Hepatocyte (in vitro differentiated cells): Measurements from ENCODE around the gene FBXL15.

ENCODE experiments used
- EZH2 ChIP-seq: fragments of 200-600 bp; sonication (generic); IDR thresholded peaks from 2 replicates; pipeline ENCODE4 v1.6.1; 2016; ENCODE audit warnings: antibody characterized with exemption, mild to moderate bottlenecking, borderline replicate concordance
- TF ChIP-seq, protein P1 (sequence below): fragments of 200-600 bp; sonication (generic); IDR thresholded peaks from 2 replicates; pipeline ENCODE4 v1.5.1; 2016; ENCODE audit warnings: antibody characterized with exemption, mild to moderate bottlenecking; ENCODE audit not compliant: poor library complexity

- TF ChIP-seq, protein P1, sequence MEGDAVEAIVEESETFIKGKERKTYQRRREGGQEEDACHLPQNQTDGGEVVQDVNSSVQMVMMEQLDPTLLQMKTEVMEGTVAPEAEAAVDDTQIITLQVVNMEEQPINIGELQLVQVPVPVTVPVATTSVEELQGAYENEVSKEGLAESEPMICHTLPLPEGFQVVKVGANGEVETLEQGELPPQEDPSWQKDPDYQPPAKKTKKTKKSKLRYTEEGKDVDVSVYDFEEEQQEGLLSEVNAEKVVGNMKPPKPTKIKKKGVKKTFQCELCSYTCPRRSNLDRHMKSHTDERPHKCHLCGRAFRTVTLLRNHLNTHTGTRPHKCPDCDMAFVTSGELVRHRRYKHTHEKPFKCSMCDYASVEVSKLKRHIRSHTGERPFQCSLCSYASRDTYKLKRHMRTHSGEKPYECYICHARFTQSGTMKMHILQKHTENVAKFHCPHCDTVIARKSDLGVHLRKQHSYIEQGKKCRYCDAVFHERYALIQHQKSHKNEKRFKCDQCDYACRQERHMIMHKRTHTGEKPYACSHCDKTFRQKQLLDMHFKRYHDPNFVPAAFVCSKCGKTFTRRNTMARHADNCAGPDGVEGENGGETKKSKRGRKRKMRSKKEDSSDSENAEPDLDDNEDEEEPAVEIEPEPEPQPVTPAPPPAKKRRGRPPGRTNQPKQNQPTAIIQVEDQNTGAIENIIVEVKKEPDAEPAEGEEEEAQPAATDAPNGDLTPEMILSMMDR = no peak
- TF ChIP-seq EZH2 = no peak
These were observed 48.0 kb downstream of the FBXL15 start for GRCh38 chr10:102468683-102469082.
